ENCODE data around the gene FRMD5.

Gene FRMD5

DNA sequence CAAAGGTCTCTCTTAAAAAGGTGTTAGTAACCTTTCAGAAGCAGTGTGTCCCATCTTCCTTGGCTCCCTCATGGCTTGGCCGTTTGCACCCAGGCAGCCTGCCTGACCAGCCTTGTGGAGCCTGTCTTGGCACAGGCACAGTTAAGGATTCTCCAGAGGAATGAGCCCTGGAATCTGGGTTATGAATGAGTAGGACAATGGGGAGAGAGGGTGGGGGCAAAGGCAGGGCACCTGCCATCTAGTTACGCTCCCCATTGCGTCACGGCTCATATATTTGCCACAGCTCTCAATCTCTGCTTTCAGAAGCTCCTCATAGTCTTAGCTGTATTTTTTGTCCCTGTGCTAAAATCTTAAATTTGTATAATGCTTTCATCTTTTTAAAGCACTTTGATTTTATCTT is 317.7 kb downstream of the FRMD5 start:
- no peaks in the 10 kb centered on the region for H3K27me3 ChIP-seq (replicated peaks in 2 of 5; ENCODE audit: control insufficient read depth in 4 of 5, insufficient read depth in 5 of 5, low read length in 4 of 5)
- H3K27ac ChIP-seq (ENCODE audit: insufficient read depth in 1 of 2, low read depth in 1 of 2, low read length in 2 of 2, poor library complexity in 1 of 2, severe bottlenecking in 2 of 2), result no peak overlapping the region
- no peaks in the 10 kb centered on the region for H3K9me3 ChIP-seq (ENCODE audit: control extremely low read depth in 1 of 5, control insufficient read depth in 4 of 5, insufficient read depth in 2 of 5, low read depth in 1 of 5, low read length in 4 of 5)
- no peak overlapping the region for H3K4me3 ChIP-seq (ENCODE audit: control insufficient read depth in 1 of 7, extremely low read depth in 1 of 7, insufficient read depth in 4 of 7, low read depth in 2 of 7, low read length in 6 of 7)
- H3K36me3 ChIP-seq (ENCODE audit: control insufficient read depth in 4 of 4, insufficient read depth in 4 of 4, low read length in 3 of 4), result peaks cover 0 to 66% (median 15%) of the 10 kb centered on the region in 4 experiments
- WGBS (ENCODE audit: insufficient coverage), result 100% methylated on average over 1 of the region's 4 CpGs
- DNase-seq, result no peak
- ChIA-PET POLR2A (no interaction called here), CTCF (interaction anchor here (1.0 kb wide), 1 partner anchor 27 kb away, joined by 3 read pairs; no protein-coding TSS in a partner anchor)
- no peaks in the 10 kb centered on the region for H3K4me1 ChIP-seq (ENCODE audit: control extremely low read depth in 1 of 4, control insufficient read depth in 4 of 4, insufficient read depth in 4 of 4, low read length in 3 of 4)

- POLR2A ChIA-PET, result no interaction called here
- Histone ChIP-seq H3K4me1 (ENCODE audit: control extremely low read depth in 1 of 4, control insufficient read depth in 4 of 4, insufficient read depth in 4 of 4, low read length in 3 of 4) (no peaks in the 10 kb centered on the region), H3K4me3 (ENCODE audit: control insufficient read depth in 1 of 7, extremely low read depth in 1 of 7, insufficient read depth in 4 of 7, low read depth in 2 of 7, low read length in 6 of 7) (no peak overlapping the region), H3K27me3 (replicated peaks in 2 of 5; ENCODE audit: control insufficient read depth in 4 of 5, insufficient read depth in 5 of 5, low read length in 4 of 5) (no peaks in the 10 kb centered on the region), H3K36me3 (ENCODE audit: control insufficient read depth in 4 of 4, insufficient read depth in 4 of 4, low read length in 3 of 4) (peaks cover 0 to 65% (median 15%) of the 10 kb centered on the region in 4 experiments), H3K9me3 (ENCODE audit: control extremely low read depth in 1 of 5, control insufficient read depth in 4 of 5, insufficient read depth in 2 of 5, low read depth in 1 of 5, low read length in 4 of 5) (no peaks in the 10 kb centered on the region), H3K27ac (ENCODE audit: insufficient read depth in 1 of 2, low read depth in 1 of 2, low read length in 2 of 2, poor library complexity in 1 of 2, severe bottlenecking in 2 of 2) (no peak overlapping the region)
- CTCF ChIA-PET, result interaction anchor here (1.0 to 1.1 kb wide), 2 partner anchors 27 to 28 kb away, joined by 3 read pairs; no protein-coding TSS in a partner anchor
- WGBS (ENCODE audit: insufficient coverage), result 100% methylated on average over 2 of the region's 3 CpGs
- DNase-seq, result no peak
These were observed 318.2 kb downstream of the FRMD5 start for GRCh38 chr15:43876872-43877271.

DNA sequence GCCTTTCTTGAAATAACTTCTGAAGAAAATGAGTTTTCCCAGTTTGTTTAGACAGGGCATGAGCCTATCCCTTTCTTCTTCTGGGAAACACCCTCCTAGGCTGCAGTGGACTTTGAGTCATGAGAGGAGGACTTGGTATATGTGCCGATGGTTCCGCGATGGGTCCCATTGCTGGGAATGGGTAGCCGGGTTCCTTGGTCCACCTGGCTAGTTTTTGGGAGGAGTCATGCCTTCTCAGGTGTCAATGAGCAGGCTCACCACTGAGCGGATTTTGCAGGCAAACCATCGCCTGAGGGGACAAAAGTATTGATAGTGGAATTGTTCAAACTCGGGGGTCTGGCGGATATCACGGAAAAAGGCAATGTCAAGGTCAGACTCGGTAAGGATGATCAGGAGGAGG is 321.4 kb downstream of the FRMD5 start:
- Histone ChIP-seq H3K4me1 (ENCODE audit: control extremely low read depth in 1 of 4, control insufficient read depth in 4 of 4, insufficient read depth in 4 of 4, low read length in 3 of 4) (peaks cover 2 to 7% (median 4%) of the 10 kb centered on the region in 4 experiments), H3K36me3 (ENCODE audit: control insufficient read depth in 4 of 4, insufficient read depth in 4 of 4, low read length in 3 of 4) (peaks cover 0 to 53% (median 13%) of the 10 kb centered on the region in 4 experiments), H3K4me3 (ENCODE audit: control insufficient read depth in 1 of 7, extremely low read depth in 1 of 7, insufficient read depth in 4 of 7, low read depth in 2 of 7, low read length in 6 of 7) (no peak overlapping the region), H3K9me3 (ENCODE audit: control extremely low read depth in 1 of 5, control insufficient read depth in 4 of 5, insufficient read depth in 2 of 5, low read depth in 1 of 5, low read length in 4 of 5) (no peaks in the 10 kb centered on the region), H3K27me3 (replicated peaks in 2 of 5; ENCODE audit: control insufficient read depth in 4 of 5, insufficient read depth in 5 of 5, low read length in 4 of 5) (no peaks in the 10 kb centered on the region), H3K27ac (ENCODE audit: insufficient read depth in 1 of 2, low read depth in 1 of 2, low read length in 2 of 2, poor library complexity in 1 of 2, severe bottlenecking in 2 of 2) (no peak overlapping the region)
- WGBS (ENCODE audit: insufficient coverage), result 99% methylated on average over 10 of the region's 10 CpGs
- CTCF ChIA-PET, result interaction anchor here (1.0 to 1.4 kb wide), 2 partner anchors 16 to 30 kb away, joined by 3 to 4 read pairs; no protein-coding TSS in a partner anchor
- DNase-seq, result no peak
- POLR2A ChIA-PET, result no interaction called here

DNA sequence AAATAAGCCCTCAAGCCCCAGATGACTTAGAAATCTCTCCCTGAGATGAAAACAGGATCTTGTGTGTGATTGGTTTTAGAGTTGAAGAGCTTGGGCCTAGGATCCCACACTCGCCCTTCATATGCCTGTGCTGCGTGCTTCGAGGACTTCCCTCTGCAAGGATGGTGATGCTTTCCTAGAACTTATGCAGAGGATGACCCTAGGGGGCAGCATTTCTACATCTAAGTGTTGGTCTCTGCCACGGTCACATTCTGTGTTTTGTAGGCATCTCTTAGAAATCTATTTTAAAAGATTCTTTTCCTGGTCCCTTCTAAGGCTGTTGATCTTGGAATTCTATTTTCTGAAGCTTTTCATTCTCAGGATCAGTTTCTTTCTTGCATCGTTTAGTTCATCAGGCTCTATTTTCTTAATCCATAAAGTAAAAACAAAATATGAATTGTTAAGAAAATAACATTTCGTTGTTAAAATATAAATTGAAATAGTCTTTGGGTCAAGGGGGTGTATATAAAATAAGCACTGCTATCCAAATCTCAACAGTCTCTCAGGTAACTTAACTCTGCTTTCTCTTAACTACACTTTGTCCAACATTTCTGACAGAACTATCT is 322.6 kb downstream of the FRMD5 start:
- no peaks in the 10 kb centered on the region for H3K27me3 ChIP-seq (replicated peaks in 2 of 5; ENCODE audit: control insufficient read depth in 4 of 5, insufficient read depth in 5 of 5, low read length in 4 of 5)
- H3K36me3 ChIP-seq (ENCODE audit: control insufficient read depth in 4 of 4, insufficient read depth in 4 of 4, low read length in 3 of 4), result peaks cover 0 to 44% (median 11%) of the 10 kb centered on the region in 4 experiments
- H3K4me3 ChIP-seq (ENCODE audit: control insufficient read depth in 1 of 7, extremely low read depth in 1 of 7, insufficient read depth in 4 of 7, low read depth in 2 of 7, low read length in 6 of 7), result no peak overlapping the region
- peaks cover 9 to 17% (median 11%) of the 10 kb centered on the region in 4 experiments for H3K4me1 ChIP-seq (ENCODE audit: control extremely low read depth in 1 of 4, control insufficient read depth in 4 of 4, insufficient read depth in 4 of 4, low read length in 3 of 4)
- CTCF ChIA-PET, result interaction anchor here (0.7 to 1.6 kb wide), 5 partner anchors 10 to 194 kb away, joined by 3 to 5 read pairs (median 4); no protein-coding TSS in a partner anchor
- DNase-seq, result peak; percentile 64 to 82 (median 77)
- 77% methylated on average over 4 of the region's 6 CpGs for WGBS (ENCODE audit: insufficient coverage)
- H3K9me3 ChIP-seq (ENCODE audit: control extremely low read depth in 1 of 5, control insufficient read depth in 4 of 5, insufficient read depth in 2 of 5, low read depth in 1 of 5, low read length in 4 of 5), result no peaks in the 10 kb centered on the region
- POLR2A ChIA-PET, result no interaction called here
- no peak overlapping the region for H3K27ac ChIP-seq (ENCODE audit: insufficient read depth in 1 of 2, low read depth in 1 of 2, low read length in 2 of 2, poor library complexity in 1 of 2, severe bottlenecking in 2 of 2)

GRCh38 chr15:43871835-43872234 is 323.2 kb downstream of the FRMD5 start:
- no peak for DNase-seq
- CTCF ChIA-PET, result interaction anchor here (0.7 to 1.6 kb wide), 5 partner anchors 10 to 195 kb away, joined by 3 to 5 read pairs (median 4); no protein-coding TSS in a partner anchor
- no CpG with 5 or more reads among the region's 2 CpGs for WGBS (ENCODE audit: insufficient coverage)

GRCh38 chr15:43868406-43868805 is 326.7 kb downstream of the FRMD5 start:
- Histone ChIP-seq H3K9me3 (ENCODE audit: control extremely low read depth in 1 of 5, control insufficient read depth in 4 of 5, insufficient read depth in 2 of 5, low read depth in 1 of 5, low read length in 4 of 5) (no peaks in the 10 kb centered on the region), H3K4me1 (ENCODE audit: control extremely low read depth in 1 of 4, control insufficient read depth in 4 of 4, insufficient read depth in 4 of 4, low read length in 3 of 4) (peaks cover 9 to 17% (median 11%) of the 10 kb centered on the region in 4 experiments), H3K4me3 (ENCODE audit: control insufficient read depth in 1 of 7, extremely low read depth in 1 of 7, insufficient read depth in 4 of 7, low read depth in 2 of 7, low read length in 6 of 7) (peak overlapping the region in 2 of 7 experiments; percentile 19 to 58), H3K27ac (ENCODE audit: insufficient read depth in 1 of 2, low read depth in 1 of 2, low read length in 2 of 2, poor library complexity in 1 of 2, severe bottlenecking in 2 of 2) (no peak overlapping the region), H3K27me3 (replicated peaks in 2 of 5; ENCODE audit: control insufficient read depth in 4 of 5, insufficient read depth in 5 of 5, low read length in 4 of 5) (no peaks in the 10 kb centered on the region), H3K36me3 (ENCODE audit: control insufficient read depth in 4 of 4, insufficient read depth in 4 of 4, low read length in 3 of 4) (peaks cover 3 to 39% (median 8%) of the 10 kb centered on the region in 4 experiments)
- POLR2A ChIA-PET, result no interaction called here
- CTCF ChIA-PET, result interaction anchor here (0.6 to 1.6 kb wide), 4 partner anchors 11 to 637 kb away, joined by 3 to 9 read pairs (median 4); no protein-coding TSS in a partner anchor
- WGBS (ENCODE audit: insufficient coverage), result no CpG with 5 or more reads among the region's 2 CpGs
- peak in 2 of 3 donors; percentile 38 to 39 for DNase-seq

More at GRCh38 chr15:43871835-43872234, 323.2 kb downstream of the FRMD5 start:
- H3K27me3 ChIP-seq (replicated peaks in 2 of 5; ENCODE audit: control insufficient read depth in 4 of 5, insufficient read depth in 5 of 5, low read length in 4 of 5), result no peaks in the 10 kb centered on the region
- no peak overlapping the region for H3K4me3 ChIP-seq (ENCODE audit: control insufficient read depth in 1 of 7, extremely low read depth in 1 of 7, insufficient read depth in 4 of 7, low read depth in 2 of 7, low read length in 6 of 7)
- H3K27ac ChIP-seq (ENCODE audit: insufficient read depth in 1 of 2, low read depth in 1 of 2, low read length in 2 of 2, poor library complexity in 1 of 2, severe bottlenecking in 2 of 2), result no peak overlapping the region
- POLR2A ChIA-PET, result no interaction called here
- H3K9me3 ChIP-seq (ENCODE audit: control extremely low read depth in 1 of 5, control insufficient read depth in 4 of 5, insufficient read depth in 2 of 5, low read depth in 1 of 5, low read length in 4 of 5), result no peaks in the 10 kb centered on the region
- peaks cover 0 to 41% (median 11%) of the 10 kb centered on the region in 4 experiments for H3K36me3 ChIP-seq (ENCODE audit: control insufficient read depth in 4 of 4, insufficient read depth in 4 of 4, low read length in 3 of 4)
- peaks cover 9 to 17% (median 11%) of the 10 kb centered on the region in 4 experiments for H3K4me1 ChIP-seq (ENCODE audit: control extremely low read depth in 1 of 4, control insufficient read depth in 4 of 4, insufficient read depth in 4 of 4, low read length in 3 of 4)

GRCh38 chr15:43867096-43867495 is 328.0 kb downstream of the FRMD5 start:
- Histone ChIP-seq H3K27ac (ENCODE audit: insufficient read depth in 1 of 2, low read depth in 1 of 2, low read length in 2 of 2, poor library complexity in 1 of 2, severe bottlenecking in 2 of 2) (no peak overlapping the region), H3K27me3 (replicated peaks in 2 of 5; ENCODE audit: control insufficient read depth in 4 of 5, insufficient read depth in 5 of 5, low read length in 4 of 5) (no peaks in the 10 kb centered on the region), H3K4me1 (ENCODE audit: control extremely low read depth in 1 of 4, control insufficient read depth in 4 of 4, insufficient read depth in 4 of 4, low read length in 3 of 4) (peaks cover 9 to 17% (median 11%) of the 10 kb centered on the region in 4 experiments), H3K4me3 (ENCODE audit: control insufficient read depth in 1 of 7, extremely low read depth in 1 of 7, insufficient read depth in 4 of 7, low read depth in 2 of 7, low read length in 6 of 7) (no peak overlapping the region), H3K9me3 (ENCODE audit: control extremely low read depth in 1 of 5, control insufficient read depth in 4 of 5, insufficient read depth in 2 of 5, low read depth in 1 of 5, low read length in 4 of 5) (no peaks in the 10 kb centered on the region), H3K36me3 (ENCODE audit: control insufficient read depth in 4 of 4, insufficient read depth in 4 of 4, low read length in 3 of 4) (peaks cover 2 to 32% (median 6%) of the 10 kb centered on the region in 4 experiments)
- ChIA-PET POLR2A (no interaction called here), CTCF (no interaction called here)
- WGBS (ENCODE audit: insufficient coverage), result 88% methylated on average over 4 of the region's 5 CpGs
- no peak for DNase-seq
